LNCAP (cell line): ENCODE measurements around the gene GJB2.

Source experiments
- TF ChIP-seq, protein P1 (sequence below): fragments of 450-650 bp; IDR thresholded peaks from 2 replicates; pipeline ENCODE4 v1.5.1; 2017; ENCODE audit warnings: mild to moderate bottlenecking

GJB2 gene

DNA sequence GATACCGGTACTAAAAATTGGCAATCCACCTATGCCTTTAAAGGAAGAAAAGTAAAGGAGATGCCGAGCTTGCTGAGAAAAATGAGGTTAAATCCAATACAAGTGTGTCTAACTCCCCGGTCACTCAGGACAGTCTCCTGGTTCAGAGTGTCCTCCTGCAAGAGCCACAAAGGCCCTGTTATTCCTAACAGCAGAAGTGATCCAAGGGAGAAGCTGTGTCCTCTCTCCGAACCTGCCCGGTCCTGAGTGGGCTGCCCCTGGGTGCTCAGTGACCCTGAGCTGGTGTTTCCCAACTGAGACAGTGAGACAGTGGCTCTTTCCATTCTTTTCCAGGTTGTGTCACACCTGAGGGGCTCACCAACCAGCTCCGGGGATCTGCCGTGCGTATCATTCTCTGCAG, 34.5 kb upstream of the GJB2 start:
- TF ChIP-seq, protein P1, sequence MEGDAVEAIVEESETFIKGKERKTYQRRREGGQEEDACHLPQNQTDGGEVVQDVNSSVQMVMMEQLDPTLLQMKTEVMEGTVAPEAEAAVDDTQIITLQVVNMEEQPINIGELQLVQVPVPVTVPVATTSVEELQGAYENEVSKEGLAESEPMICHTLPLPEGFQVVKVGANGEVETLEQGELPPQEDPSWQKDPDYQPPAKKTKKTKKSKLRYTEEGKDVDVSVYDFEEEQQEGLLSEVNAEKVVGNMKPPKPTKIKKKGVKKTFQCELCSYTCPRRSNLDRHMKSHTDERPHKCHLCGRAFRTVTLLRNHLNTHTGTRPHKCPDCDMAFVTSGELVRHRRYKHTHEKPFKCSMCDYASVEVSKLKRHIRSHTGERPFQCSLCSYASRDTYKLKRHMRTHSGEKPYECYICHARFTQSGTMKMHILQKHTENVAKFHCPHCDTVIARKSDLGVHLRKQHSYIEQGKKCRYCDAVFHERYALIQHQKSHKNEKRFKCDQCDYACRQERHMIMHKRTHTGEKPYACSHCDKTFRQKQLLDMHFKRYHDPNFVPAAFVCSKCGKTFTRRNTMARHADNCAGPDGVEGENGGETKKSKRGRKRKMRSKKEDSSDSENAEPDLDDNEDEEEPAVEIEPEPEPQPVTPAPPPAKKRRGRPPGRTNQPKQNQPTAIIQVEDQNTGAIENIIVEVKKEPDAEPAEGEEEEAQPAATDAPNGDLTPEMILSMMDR, result no peak

DNA sequence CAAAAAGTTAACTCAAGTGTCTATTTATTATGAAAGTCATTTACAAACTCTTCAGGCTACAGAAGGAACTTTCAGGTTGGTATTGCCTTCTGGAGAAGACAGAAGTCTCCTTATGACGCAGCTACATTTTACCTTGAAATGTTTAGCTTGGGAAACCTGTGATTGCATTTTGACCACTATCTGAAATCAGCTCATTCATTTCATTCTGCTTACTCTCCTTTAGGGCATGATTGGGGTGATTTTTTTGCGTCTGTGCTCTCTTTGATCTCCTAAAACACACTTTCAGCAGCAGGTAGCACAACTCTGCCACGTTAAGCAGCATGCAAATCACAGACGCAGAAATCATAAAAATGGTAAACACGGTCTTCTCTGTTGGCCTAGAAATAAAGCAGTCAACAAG, 29.8 kb upstream of the GJB2 start:
- TF ChIP-seq, protein P1, result no peak

- TF ChIP-seq, protein P1, result no peak
These were observed 29.0 kb upstream of the GJB2 start for GRCh38 chr13:20221772-20222171.

DNA sequence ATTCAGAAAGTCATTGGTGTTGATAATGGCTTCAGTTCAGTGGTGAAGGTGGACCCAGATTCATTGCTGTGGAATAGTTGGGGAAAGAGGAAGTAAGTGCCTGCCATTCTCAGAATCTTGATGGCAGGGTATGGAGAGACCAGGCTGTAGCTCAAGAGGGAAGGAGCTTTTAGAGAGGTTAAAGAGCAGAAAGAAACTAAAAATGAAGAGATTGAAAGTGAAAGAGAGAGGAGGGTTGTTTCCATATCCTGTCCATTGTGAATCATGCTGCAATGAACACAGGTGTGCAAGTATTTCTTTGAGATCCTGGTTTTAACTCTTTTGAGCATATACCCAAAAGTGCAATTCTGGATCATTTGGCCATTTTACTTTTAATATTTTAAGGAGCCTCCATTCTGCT, 26.8 kb upstream of the GJB2 start:
- TF ChIP-seq, protein P1, result no peak

DNA sequence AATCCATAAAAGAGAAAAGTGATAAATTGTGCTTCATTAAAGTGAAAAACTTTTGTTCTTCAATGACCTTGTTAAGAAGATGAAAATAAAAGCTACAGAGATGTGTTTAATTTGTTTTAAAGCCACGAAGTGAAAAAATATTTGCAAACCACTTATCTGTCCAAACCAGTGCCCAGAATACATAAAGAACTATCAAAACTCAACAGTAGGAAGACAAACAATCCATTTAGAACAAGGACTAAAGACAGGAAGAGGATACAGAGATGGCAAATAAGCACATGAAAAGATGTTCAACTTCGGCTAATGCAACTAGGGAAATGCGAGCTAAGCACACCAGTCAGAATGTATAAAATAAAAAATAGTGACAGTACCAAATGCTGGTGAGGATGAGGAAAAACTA, 24.4 kb upstream of the GJB2 start:
- TF ChIP-seq, protein P1, result no peak

DNA sequence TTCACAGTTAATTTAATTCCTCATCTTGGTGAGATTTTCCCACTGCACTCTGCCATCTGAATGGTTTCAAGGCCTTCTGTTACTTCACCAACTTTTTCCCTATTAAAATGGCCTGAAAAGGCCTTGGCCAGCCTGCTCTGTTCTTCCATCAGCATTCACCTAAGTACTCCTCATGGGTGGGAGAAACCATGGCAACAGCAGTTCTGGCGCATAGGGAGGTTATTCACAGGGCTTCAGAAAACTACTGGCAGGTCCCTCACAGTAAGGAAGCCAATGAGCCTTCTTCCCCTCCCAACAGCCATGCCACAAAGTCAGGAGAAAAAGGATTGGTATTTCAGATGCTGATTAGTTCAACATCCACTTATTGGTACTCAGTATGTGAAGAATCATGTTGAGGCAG, 17.2 kb upstream of the GJB2 start:
- TF ChIP-seq, protein P1, result no peak

GRCh38 chr13:20206698-20207235, 14.0 kb upstream of the GJB2 start:
- TF ChIP-seq, protein P1, result no peak

GRCh38 chr13:20206065-20206697, 13.4 kb upstream of the GJB2 start:
- TF ChIP-seq, protein P1, result no peak
